Stimulated activated CD4-positive, alpha-beta T cell treated with anti-CD3 and anti-CD28 coated beads, Interleukin-4, amount 100 ng/mL, for 1 hour (primary cell): ENCODE data around the gene ARHGEF17.

Experiments
- DNase-seq: peaks from one replicate; pipeline ENCODE4 v3.0.0-alpha.2; 2020

The ARHGEF17 gene

DNA sequence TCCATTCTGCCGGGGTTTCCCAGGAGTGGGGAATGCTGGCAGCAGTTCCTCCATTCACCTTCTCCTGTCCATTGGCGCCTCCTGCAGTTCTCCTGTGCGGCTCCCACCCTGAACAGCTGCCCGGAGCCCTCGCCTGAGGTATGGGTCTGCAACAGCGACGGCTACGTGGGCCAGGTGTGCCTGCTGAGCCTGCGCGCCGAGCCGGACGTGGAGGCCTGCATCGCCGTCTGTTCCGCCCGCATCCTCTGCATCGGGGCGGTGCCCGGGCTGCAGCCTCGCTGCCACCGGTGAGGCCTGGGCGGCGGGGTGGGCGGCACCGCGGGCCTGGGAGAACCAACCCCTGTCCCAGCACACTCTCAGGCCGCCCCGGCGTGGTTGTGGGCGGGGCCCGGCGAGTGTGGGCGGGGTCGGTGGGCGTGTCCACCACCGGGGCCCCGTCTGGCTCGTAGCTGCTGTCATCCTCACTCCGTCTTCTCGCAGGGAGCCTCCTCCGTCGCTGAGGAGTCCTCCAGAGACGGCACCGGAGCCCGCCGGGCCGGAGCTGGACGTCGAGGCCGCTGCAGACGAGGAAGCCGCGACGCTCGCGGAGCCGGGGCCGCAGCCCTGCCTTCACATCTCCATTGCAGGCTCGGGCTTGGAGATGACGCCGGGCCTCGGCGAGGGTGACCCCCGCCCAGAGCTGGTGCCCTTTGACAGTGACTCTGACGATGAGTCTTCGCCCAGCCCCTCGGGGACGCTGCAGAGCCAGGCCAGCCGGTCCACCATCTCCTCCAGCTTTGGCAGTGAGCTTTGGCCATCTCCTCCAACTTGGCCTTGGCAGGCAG is 54.1 kb downstream of the ARHGEF17 start:
- DNase-seq: no peak

DNA sequence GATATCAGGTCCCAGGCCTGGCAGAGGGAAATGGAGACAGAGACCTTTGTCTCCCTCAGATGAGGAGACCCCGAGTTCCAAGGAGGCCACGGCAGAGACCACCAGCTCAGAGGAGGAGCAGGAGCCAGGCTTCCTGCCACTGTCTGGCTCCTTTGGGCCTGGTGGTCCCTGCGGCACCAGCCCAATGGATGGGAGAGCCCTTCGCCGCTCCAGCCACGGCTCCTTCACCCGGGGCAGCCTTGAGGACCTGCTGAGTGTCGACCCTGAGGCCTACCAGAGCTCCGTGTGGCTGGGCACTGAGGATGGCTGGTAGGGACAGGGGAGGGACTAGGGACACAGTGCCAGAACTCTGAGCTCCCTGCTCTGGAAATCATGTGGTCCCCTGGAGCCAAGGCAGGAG is 55.1 kb downstream of the ARHGEF17 start:
- DNase-seq: no peak

DNA sequence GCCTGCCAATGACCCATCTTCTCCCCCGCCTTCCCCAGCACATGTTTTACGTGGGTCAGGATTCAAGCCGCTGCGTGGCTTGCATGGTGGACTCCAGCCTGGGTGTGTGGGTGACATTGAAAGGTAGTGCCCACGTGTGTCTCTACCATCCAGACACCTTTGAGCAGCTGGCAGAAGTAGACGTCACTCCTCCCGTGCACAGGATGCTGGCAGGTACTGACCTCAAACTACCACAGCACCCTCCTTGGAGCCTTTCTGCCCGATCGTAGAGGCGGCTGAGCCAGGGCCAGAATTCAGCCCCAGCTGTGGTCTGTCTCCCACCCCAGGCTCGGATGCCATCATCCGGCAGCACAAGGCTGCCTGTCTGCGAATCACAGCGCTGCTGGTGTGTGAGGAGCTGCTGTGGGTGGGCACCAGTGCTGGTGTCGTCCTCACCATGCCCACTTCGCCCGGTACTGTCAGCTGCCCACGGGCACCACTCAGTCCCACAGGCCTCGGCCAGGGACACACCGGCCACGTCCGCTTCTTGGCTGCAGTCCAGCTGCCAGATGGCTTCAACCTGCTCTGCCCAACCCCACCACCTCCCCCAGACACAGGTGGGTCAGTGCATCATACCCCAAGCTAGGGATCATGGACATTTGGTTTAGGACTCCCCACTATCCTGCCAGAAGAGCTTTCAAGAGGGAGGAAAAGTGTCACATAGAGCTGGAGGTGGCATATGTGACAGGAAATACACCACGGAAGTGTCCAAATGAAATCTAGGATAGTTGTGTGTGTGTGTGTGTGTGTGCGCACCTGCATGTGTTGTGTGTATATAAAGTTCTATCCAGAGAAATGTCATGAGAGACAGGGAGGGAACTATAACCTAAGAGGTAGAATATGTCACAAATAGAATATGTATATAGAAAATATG is 57.5 kb downstream of the ARHGEF17 start:
- no peak for DNase-seq

DNA sequence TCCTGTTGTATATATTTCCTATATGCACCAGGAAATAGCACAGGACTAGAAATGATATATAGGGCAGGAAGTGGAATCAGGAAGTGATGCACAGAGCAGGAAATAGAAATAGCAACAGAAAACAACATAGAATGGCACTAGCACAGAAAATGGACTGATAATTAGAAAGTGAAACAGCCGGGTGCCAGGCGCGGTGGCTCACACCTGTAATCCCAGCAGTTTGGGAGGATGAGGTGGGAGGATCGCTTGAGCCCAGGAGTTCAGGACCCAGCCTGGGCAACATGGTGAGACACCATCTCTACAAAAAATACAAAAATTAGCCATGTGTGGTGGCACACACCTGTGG is 58.2 kb downstream of the ARHGEF17 start:
- DNase-seq: peak; percentile 18

DNA sequence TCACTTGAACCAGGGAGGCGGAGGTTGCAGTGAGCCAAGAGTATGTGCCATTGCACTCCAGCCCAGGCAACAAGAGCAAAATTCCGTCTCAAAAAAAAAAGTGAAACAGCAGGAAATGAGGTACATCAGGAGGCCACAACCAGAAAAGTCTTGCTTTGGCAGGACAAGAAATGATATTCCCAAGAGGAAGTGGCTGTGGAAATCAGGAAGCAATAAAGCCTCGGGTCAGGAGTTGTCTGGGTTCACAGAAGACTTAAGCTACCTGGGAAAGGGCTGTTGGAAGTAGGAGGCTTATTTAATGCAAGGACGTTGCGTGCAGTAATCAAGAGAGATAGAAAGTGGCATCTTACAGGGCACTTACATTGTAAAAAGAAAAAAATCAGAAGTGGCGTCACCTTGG is 58.9 kb downstream of the ARHGEF17 start:
- no peak for DNase-seq

DNA sequence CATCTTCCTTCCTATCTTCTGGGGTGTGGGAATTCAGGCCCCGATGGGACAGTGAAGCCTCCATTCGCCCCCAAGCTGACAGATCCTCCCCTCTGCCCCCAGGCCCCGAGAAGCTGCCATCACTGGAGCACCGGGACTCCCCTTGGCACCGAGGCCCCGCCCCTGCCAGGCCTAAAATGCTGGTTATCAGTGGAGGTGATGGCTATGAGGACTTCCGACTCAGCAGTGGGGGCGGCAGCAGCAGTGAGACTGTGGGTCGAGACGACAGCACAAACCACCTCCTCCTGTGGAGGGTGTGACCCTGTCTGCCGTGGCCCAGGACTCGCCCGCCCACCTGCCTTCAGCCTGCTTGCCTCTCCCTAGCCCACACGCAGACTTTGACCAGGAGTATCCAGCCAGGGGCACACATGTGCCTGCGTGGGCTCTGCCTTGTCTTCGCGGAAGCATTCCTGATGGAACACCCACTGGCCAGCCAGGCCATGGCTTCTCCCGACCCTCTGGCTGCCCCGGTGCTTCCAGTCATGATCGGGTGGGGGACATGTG is 59.5 kb downstream of the ARHGEF17 start:
- DNase-seq: peak; percentile 28

DNA sequence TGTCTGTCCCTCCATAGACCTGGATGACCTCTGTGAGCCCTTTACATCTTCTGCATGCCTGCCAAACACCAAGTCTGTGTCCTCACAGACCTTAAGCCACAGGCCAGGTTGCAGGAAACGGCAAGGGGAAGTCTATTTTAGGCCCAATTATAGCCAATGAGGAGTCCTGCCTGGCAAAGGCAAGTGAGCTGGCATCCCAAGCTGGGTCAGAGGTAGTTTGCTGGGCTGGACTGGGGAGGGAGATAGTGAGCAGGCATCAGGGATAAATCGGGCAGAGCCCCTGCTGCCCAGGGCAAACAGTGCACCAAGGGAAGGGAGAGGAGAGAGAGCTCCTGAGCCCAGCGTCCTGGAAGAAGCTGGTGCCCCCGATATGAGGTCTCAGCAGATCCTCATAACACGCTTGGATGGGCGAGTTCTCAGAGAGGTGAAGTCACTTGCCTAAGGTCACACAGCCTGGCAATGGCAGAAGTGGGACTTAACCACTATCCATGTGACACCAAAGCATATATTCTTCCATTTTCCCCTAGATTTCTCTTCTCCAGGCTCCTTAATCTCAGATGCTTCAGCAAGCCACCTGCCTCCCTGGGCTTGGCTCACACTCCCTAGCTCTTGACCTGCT is 64.4 kb downstream of the ARHGEF17 start:
- DNase-seq: no peak

DNA sequence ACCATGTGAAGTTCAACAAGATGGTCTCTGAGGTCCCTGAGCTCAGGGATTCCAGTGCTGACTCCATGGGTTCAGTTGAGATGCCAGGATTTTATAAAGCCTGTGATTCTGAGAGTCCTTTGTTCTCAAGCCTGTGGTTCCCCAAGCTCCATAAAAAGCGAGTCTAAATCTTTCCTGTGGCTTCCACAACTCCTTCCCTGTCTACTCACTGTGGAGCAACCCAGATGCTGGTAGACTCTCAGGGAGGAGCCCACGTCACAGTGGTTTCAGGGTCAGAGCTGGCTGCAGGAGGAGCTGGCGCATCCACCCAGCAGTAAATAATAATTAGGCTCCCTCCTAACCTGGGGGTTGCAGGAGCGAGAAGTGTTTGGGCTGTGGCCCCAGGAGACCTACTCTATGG is 66.1 kb downstream of the ARHGEF17 start:
- DNase-seq: no peak

DNA sequence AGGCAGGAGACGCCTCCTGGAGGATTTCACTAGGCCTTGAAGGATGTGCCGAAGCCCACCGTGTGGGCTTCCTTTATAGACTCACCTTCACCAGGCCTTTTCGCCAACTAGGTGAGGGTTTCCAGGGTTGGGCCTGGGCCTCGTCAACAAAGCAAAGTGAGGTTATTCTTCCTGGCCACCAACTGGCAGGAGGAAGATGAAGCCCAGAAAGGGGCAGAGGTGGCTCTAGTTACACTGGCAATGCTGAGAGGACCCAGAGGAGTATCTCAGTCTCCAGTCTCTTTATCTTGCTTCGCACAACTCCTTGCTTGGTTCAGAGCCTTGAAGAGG is 67.7 kb downstream of the ARHGEF17 start:
- no peak for DNase-seq

DNA sequence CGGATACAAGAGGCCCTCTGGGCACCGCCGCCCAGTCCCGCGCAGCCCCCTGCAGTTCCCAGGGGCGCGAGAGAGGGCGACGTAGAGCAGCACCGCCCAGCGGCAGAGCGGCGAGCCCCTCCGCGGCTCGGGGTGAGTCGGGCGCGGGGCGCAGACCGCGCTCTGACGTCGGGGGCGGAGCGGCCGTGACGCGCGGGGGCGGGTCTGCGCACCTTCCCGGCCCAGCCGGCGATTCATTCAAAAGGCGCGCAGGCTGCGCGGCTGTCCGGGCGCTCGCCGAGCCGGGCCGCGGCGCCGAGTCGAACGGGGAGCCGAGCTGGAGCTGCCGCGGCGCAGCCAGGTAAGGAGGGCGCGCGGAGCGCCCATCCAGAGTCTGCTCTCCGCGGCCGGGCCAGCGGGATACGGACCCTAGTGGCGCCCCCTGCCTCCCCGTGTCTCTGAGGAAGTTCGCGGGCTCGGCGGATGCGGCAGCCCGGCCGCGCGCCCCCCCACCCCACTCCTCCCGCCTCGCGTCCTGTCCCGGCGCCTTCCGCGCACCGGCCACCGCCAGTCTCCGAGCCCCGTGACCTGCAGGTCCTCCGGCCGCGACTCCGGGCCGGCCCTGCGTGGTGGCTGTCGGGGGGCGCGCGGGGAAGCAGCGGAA is 68.2 kb downstream of the ARHGEF17 start, which contains the start of gene RELT:
Gene RELT (plus strand): TSS at position 240 of the 643 bp plus-strand sequence. CDS start 12,738 bp downstream, outside the sequence.
- DNase-seq: peak; percentile 94

DNA sequence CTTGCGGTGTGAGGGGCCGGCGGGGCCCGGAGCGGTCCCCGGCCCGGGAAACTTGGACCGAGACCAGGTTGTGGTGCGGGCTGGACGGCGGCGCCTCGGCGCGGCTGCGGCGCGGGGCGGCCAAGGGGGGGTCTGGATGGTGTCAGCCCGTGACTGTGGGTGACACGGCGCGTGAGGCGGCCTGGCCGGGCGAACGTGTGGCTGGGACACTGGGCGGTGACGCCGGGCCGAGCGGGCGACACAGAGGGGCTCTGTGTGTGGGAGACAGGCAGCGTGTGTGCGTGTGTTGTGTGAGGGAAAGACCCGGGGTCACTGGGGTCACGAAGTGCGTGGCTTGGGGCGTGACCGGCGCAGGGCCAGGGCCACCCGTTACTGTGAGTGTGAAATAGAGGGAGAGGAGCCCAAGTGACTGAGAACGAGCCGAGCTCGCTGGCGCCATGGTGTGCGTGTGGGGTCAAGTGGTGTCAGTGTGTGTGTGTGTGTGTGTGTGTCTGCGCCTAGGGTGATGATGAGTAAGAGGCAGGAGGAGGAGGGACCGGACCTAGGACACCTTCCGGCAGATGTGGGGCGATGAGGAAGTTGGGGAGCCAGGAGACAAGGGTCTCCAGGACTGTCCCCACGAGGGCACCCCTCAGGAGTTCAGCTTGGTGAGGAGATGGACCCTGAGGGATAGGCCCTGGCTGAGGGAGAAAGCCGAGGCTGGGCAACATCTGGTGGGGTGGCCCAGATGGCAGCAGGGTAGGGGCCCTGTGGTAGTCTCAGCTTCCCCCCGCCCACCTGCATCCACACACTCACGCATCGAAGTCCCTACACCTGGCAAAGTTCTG is 68.9 kb downstream of the ARHGEF17 start:
- DNase-seq: peak; percentile 55

DNA sequence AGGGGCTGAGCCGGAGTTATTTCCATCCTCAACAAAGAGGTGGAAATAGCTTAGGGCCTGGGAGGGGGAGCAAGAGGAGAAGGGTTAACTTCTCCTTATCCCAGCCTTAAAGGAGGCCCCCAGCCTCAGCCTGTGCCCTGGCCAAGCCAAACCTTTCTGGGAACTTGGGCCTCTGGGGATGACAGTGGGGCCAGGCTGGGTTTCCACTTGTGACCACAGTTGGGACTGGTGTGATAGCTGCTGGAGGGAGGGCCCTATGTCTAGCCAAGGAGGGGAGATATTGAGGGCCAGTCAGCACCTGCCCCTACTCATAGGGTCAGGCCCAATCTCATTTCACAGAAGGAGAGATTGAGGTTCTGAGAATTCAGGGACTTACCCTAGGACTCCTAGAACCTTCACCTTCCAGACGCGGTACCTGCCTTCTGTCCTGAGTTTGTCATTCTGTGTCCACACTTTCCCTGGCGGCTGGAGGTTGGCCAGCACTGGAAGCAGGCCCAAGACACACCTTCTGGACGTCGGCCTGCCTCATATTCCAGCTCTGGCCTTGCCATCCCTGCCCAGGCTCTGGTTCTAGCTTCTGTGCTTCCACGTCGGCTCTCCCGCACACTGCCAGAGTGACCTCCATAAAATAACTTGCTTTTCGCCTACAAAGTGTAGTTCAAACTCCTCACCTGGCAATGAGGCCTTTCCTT is 71.3 kb downstream of the ARHGEF17 start:
- DNase-seq: no peak

DNA sequence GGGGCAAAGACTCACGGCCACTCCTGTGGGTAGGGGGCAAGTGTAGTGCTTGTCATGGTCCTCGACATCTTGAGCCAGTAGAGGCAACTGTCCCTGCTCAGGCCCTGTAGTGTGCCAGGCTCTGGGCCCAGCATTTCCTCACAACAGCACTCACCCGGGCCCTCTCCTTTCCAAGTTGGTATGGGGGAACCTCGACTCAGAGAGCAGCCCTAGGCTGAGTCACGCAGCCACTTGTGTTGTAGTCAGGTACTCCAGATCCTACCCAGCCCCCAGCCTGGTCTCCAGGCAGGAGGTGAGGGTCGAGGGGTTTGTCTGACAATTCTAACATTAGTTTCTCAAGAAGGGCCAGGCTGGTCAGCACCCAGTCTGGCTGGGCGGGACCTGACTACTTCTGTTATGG is 72.3 kb downstream of the ARHGEF17 start:
- DNase-seq: no peak

DNA sequence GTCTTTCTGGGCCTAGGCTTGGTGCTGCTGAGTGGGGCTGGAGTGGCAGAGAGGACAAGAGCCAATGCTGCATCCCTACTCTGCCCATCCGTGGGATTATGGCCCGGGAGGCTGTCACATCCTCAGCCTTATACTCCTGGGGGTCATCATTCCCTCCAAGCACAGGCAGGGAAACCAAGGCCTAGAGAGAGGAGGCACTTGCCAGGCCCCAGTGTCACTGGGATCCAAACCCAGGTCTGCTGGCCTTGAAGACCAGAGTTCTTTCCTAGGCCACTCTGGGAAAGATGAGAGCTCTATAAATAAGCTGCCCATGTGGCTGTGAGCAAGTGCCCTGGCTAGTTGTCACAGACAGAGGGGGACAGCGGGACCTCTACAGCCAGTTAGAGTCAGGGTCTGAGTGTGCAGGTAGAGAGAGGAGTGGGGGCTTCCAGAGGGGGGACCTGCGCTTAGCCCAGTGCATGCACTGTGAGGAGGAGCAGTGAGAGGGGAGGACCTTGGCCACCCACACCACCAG is 72.9 kb downstream of the ARHGEF17 start:
- no peak for DNase-seq

DNA sequence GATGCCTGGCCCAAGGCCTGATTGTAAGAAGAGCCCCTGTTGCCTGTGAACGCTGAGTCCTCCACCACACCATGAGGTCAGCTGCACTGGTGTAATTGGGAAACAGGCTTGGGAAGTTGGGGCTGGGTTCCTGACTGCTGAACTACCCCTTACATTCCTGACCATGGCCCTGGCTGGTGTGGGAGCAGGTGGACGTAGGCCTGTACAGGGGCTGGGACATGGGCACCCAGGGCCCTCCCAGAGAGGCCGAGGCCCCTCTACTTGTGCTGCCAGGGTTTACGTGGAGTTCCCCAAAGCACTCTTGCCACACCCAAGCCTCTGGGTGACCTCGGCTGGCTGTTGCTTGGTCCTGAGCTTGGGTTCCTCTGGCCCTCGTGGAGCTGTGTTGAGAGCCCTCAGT is 73.5 kb downstream of the ARHGEF17 start:
- DNase-seq: no peak

DNA sequence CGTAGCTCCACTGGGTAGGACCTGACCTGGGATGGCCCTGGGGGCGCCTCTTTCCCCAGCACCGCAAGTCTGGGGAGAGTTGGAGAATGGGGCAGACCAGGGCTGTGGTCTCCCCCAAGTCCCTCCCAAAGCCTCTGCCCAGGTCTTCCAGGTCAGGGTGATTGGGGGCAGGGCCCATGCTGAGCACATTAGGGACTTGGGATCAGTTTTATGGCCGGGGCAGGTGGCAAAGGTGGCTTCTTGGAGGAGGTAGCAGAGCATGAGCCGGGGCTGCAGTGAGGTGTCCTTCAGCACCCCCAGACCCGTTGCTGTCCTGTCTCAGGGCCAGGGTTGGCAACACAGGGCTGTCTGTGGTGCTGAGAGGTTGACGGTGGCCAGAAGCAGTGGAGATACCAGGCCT is 74.1 kb downstream of the ARHGEF17 start:
- DNase-seq: no peak

DNA sequence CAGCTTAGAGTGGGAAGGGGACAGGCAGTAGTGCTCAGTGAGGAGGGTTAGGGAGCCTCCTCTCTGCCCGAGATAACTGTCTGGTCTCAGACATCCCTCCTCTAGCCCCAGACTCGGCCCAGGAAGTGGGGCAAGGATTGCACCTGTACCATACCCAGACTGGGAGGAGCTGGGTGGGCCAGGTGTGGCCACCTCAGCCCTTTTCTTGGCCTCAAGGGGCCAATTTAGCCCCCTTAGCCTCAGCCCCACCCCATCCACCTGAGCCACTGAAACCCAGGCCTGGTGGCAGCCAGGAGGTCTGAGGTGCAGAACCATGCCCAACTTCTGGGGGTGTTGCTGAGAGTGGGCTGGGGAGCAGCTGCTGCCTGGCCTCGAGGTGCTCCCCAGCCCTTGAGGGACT is 74.7 kb downstream of the ARHGEF17 start:
- no peak for DNase-seq

DNA sequence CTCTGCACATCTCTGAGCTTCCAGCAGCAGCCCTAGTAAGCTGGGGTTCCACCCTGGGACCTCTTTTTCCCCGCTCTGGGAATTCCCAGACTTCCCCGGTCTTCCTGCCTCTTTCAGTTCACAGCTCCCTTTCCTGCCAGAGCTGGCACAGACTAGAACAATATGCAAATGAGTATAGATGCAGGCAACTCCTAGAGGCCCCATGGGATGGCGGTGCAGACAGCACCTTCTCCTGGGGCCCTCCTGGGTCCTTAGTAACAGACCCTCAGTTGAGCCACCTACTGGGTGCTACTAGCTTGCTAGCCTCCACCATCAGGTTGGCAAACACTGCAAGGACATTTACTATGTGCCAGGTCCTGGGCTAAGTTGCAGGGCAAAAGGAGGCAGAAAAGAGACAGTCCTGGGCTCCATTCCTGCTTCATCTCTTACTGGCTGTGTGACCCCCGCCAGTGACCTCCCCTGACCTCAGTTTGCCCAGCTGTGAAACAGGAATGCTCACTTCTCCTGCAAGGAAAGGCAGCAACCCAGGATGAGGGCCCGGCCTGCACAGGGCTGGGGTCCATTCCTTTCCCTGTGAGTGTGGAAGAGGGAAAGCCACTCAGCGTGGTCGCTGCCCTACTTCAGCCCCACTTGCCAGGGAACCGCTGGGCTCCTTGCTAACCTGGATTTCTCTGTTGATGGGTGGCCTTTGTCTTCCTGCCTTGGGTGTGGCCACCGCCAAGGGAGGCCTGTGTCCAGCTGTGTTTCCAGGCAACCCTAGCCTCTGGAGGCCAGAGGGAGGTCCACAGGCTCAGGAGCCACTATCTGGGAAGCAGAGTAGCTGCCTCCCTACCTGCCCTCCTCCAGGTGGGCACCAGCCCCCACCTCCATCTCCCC is 75.4 kb downstream of the ARHGEF17 start:
- no peak for DNase-seq

DNA sequence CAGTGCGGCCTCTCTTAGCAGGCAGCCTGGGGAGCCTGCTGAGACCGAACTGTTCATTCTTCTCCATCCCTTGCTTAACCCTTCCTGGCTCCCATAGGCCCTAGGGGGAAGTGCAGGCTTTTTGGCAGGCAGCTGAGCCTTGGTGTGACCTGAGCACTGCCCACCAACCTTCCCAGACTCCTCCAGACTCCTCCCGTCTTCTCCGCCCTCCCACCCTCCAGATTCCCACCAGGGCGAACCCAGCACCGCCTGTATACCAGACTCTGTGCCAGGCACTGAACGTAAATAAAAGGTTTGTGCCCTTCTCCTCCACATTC is 76.0 kb downstream of the ARHGEF17 start:
- no peak for DNase-seq

DNA sequence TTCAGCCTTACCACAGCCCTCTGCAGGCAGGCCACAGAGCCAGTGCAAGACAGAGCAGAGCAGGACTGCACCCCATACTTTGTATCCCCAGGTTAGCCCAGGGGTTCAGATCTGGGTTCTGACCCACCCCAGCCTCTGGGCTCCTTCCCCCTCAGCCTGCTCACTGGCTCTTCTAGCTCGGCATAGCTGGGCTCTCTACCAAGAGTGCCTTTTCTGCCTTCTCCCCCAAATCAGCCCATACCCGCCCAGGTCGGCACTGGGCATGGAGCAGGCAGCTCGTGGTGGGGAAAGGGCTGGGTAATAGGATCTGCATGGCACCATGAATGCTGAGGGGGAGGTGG is 76.4 kb downstream of the ARHGEF17 start:
- DNase-seq: no peak
